Ramos (cell line): ENCODE measurements around the gene ANXA6.
"Not testable (repeated sequence)": the region's sequence is repeated elsewhere in the genome, so short reads cannot be mapped to it uniquely, and the experiment has no call there.

Source experiments
- in situ Hi-C: fragments of 300-500 bp; cut with MboI; formaldehyde crosslinking; loops from one replicate; pipeline ENCODE4 v1.14.3; 2022; ENCODE audit warnings: low sequenced_read_pairs; ENCODE audit not compliant: unreplicated experiment

ANXA6 gene

GRCh38 chr5:151181818-151182523 is 24.4 kb upstream of the ANXA6 start:
- in situ Hi-C loops, result no loop called here

DNA sequence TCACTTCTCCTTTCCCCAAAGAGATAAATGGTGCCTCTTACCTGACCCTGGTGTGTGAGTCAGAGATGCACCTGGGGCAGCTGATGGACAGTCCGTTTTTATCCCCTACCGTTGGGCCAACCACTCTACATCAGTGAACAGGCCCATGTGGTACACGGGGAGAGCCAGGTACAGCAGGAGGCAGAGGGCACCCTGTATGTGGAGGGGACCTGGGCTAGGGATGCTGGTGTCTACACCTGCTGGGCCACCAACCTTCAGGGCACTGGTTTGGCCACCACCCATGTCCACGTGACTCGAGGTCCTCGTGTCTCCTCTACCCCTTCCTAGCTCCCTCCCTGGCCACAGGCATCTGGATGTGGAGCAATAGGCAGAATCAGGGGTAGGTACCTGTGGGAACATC is 22.7 kb upstream of the ANXA6 start:
- in situ Hi-C loops, result no loop called here

DNA sequence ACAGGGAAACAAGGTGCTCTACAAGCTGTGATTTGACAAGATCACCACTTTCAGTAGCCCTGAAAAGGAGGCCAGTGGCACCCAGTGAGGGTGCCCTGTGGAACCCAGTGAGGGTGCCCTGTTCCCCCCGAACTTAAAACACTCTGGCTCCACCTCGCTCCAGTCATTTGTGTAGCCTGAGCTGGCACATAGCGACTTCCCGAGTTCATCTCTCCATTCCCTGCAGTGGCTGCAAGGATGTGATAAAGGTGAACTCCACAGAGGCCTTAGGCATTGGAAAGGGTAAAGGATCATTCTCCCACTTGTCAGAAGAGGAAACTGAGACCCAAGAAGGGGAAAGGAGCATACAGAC is 21.9 kb upstream of the ANXA6 start:
- in situ Hi-C loops, result no loop called here

- in situ Hi-C loops, result no loop called here
These were observed 21.4 kb upstream of the ANXA6 start for GRCh38 chr5:151178777-151179488.

DNA sequence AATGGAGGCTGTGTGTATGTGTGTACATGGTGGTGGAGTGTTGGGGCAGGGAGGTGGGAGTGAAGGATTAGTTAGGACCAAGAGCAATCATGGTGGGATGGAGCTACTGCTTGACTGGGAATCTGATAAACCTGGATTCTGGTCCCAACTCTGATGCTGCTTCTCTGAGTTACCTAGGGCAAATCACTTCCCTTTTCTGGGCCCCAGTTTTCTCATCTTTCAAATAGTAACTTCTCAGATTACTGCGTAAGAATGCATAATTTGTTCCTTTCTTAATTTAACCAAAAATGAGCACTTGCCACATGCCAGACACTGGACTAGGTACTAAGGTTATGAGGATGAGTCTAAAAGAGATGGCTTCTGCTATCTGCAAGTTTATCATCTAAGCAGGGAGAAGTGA is 20.8 kb upstream of the ANXA6 start:
- in situ Hi-C loops, result no loop called here

- in situ Hi-C loops, result not testable (repeated sequence)
These were observed 18.7 kb upstream of the ANXA6 start for GRCh38 chr5:151176268-151176667.

DNA sequence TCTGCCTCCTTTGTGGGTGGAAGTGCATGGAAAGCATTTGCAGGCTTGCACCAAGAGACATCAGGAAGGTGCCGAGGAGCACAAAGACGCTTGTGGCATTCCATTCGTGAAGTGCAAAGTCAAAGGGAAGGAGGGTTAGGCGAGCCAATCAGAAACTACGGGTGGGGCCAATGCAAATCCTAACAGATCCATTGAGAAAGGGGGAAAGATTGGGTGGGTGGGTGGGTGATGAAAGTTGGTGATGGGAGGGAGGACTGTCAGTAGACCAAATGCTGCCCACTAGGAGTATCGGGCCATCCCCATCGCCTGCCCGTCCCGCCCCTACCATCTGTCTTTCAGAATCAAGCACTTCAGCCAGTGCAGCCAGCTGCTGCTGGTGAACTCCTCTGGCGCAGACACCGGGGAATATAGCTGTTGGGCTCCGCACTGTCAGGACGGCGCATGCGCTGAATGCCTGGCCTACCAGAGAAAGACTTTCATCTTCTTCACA is 17.1 kb upstream of the ANXA6 start:
- in situ Hi-C loops, result no loop called here

DNA sequence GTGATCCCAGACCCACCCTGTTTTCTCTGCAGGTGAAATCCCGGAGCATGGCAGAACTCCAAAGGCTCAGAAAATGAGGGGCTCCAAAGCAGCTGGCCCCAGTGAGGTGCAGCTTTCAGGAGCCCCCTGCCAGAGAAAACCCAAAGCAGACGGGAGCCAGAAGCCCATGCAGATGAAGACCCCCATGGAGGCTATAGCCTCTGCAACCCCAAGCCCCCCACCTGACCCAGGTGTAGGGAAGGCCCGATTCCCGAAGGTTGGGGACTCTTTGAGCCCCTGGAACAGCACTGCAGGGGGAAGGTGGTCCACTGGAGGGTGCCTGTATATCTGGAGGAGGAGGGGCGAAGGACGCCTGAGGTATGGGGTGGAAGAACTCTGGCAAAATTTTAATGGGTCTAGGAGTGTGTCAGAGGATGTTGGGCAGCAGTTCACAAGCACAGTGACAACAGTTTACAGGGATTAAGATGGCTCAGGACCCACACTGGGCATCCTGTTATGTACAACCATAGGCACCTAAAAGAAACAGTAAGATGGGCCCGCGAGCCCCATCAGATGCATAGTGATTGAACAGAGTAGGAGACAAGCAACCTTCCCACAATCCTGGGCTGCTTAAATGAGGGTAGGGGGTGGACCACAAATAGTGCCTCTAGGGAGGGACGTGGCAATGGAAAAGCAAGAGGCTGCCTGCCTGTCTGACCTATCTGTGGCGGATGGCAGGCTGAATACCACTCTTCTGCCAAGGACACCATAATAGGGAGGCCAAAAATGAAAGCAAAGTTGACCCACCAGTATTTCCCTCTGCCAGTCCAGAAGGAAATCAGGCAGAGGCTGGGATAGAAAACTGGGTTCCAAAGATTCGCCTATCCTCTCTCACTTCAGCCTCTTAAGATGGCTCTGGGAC is 16.4 kb upstream of the ANXA6 start:
- in situ Hi-C loops, result no loop called here

- in situ Hi-C loops, result no loop called here
These were observed 13.9 kb upstream of the ANXA6 start for GRCh38 chr5:151171529-151171928.

DNA sequence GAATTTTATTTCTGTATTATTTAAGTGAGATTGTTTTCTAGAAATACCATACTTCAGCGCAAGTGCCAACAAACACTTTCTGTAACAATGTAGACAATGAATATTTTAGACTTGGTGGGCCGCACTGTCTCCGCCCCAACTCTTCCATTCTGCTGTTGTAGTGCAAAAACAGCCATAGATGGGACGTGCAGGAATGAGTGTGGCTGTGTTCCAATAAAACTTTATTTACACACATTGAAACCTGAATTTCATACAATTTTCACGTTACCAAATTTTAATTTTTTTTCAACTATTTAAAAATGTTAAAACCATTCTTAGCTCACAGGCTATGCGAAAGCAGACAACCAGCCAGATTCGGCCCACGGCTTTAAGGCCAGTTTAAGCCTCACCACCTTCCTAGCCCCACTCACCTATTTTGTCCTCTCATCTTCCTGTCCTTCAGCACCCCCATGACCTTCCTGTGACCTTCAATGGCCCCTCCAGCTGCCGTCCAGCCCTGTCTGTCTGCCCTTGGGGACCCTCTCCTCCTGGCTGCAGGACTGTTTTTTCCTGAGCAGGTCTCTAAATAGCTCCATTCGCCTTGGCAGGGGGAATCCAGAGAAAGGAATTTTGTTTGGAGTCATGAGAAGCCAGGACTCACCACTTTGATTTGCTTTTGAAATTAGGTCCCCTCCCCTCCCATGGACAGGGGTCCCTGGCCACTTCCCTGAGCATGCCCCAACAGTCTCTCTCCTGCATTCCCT is 11.2 kb upstream of the ANXA6 start:
- in situ Hi-C loops, result no loop called here

GRCh38 chr5:151167022-151167421 is 9.4 kb upstream of the ANXA6 start:
- in situ Hi-C loops, result no loop called here

GRCh38 chr5:151164687-151165392 is 7.3 kb upstream of the ANXA6 start:
- in situ Hi-C loops, result loop anchor here (5.0 kb wide), 1 partner anchor 43 kb away; no protein-coding TSS in a partner anchor

DNA sequence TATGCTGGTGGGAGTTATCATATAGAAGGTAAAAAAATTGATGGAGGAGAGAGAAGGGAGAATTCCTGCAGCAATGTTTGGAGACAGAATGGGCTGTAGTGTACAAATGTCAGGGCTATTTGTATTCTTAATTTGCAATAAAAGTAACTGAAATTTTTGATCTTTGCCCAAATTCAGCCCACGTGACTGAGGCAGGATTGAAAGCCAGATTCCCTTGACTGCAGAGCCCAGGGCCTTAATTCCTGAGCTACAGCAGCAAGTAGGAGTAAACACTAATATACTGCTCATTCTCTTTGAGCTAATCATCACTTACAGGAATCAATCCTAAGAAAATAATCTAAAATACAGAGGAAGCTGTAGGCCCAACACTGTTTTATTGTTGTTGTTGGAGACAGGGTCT is 5.2 kb upstream of the ANXA6 start:
- in situ Hi-C loops, result loop anchor here (5.0 kb wide), 1 partner anchor 40 kb away; no protein-coding TSS in a partner anchor

GRCh38 chr5:151159649-151160373 is 2.2 kb upstream of the ANXA6 start:
- in situ Hi-C loops, result loop anchor here (5.0 kb wide), 1 partner anchor 38 kb away; no protein-coding TSS in a partner anchor

GRCh38 chr5:151158287-151158661 is 695 bp upstream of the ANXA6 start:
- in situ Hi-C loops, result no loop called here

DNA sequence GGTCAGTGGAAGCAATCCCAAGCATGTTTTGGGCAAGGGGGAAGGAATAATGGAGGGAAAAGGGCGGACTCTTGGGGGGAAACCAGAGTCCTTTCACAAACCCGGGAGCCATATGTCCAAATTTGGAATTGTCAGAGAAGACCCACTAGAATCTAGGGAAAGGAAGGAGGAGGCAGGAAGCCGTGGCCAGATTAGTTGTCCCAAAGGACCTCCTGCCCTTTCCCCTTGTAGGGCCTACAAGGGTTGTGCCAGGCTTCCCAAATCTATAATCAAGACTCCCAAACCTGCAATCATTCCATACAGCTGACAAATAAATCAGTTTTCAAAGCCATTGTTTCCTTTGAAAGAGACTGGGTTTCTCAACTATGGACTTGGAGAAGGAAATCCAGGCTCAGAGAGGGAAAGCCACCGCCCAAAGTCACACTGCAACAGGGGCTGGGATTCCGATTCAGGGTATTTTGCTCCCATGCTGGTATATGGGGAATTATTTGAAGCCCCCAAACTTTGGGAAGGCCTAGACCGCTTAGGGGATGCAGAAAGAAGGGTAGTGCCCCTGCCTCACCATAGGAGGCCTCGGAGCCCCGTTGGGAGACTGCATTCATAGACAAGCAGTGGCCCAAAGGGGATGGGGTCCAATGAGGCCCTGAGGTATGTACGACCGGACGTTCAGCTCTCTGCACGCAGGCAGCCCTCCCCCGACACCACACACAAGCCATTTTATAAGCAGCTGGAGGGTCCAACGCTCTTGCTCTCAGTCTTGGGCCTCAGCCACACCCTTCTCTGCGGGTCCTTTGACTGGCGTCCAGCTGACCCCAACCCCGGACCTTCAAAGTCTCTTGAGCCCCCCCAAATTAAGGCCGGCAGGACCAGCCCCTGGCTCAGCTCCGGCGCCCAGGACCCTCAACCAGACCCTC is 815 bp downstream of the ANXA6 start:
- in situ Hi-C loops, result no loop called here

DNA sequence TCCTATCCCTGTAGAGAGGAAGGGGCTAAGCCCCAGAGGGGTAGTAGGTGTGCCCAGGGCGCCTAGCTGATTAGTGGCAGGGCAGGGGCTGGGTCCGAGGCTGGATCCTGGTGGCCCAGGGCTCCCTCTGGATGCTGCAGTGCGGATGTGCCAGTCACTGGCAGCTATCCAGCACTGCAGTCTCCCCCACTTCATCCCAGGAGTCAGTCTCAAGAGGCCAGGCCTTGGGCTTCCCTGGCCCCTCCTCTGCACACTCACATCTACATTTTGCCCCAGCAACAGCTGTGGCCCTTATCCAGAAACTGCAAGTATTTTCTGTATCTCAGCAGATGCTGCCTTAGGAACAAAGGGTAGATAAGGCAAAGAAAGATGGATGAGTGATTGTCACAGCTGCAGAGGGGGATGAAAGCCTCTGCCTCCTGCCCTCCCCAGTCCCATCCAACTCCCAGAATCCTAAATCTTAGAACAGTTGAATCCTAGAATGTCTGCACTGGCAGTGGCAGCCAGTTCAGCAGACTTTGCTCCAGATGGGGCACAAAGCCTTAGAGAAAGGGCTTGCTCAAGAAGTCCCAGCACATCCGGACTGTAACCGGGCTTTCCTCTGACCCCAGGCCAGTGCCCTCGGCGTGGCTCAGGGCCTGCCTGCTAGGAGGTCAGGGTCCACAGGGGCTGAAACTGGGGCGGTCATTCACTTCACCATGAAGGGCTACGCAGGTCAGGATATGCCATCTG is 1.6 kb downstream of the ANXA6 start:
- in situ Hi-C loops, result no loop called here
